HG03045 (cell line): ENCODE data around the gene EID1.
"Not testable (repeated sequence)": the region's sequence is repeated elsewhere in the genome, so short reads cannot be mapped to it uniquely, and the experiment has no call there.

Experiments used
- ATAC-seq: cut with Tn5 transposase; IDR thresholded peaks from one replicate; pipeline ENCODE4 v1.9.1; 2021; ENCODE audit warnings: mild to moderate bottlenecking, moderate library complexity; ENCODE audit not compliant: unreplicated experiment

The EID1 gene

DNA sequence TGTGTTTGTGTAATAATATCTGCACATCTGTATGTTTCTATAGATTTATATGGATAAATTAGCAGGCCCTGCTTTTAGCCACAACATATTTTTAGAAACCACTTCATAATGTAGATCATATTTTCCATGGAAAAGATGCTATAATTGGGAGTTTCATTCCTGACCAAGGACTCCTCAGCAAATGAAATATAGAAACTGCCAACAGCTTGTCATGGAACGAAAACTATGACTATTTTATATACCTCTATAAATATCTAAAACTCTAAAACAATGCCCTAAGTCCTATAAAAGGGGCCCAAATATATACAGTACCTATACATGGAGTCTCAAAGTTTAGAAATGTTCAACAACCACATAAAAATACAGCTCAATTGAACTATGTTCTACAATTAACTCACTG lies 27.9 kb downstream of the EID1 start:
- no peak for ATAC-seq

DNA sequence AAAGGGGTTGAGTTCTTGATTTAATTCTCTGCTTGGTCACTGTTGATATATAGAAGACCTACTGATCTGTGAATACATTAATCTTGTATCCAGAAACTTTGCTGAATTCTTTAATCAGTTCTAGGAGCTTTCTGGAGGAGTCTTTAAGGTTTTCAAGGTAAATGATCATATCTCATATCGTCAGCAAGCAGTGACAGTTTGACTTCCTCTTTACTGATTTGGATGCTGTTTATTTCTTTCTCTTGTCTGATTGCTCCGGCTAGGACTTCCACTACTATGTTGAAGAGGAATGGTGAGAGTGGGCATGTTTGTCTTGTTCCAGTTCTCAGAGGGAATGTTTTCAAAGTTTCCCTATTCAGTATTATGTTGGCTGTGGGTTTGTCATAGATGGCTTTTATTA lies 31.4 kb downstream of the EID1 start:
- ATAC-seq = not testable (repeated sequence)

DNA sequence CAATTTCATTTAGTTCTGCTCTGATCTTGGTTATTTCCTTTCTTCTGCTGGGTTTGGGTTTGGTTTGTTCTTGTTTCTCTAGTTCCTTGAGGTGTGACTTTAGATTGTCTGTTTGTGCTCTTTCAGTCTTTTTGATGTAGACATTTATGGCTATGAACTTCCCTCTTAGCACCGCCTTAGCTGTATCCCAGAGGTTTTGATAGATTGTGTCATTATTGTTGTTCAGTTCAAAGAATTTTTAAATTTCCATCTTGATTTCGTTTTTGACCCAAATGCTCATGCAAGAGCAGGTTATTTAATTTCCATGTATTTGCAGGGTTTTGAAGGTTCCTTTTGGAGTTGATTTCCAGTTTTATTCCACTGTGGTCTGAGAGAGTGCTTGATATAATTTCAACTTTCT lies 32.6 kb downstream of the EID1 start:
- not testable (repeated sequence) for ATAC-seq

DNA sequence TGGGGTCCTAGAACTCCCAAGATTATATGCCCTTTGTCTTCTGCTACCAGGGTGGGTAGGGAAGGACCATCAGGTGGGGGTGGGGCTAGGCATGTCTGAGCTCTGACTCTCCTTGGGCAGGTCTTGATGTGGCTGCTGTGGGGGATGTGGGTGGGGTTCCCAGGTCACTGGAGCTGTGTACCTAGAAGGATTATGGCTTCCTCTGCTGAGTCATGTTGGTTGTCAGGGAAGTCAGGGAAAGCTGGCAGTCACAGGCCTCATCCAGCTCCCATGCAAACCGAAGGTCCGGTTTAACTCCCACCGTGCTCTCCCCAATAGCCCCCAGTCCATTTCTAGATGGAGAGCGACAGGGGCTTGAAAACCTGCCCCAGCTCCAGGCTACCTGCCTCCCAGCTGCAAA lies 35.2 kb downstream of the EID1 start:
- no peak for ATAC-seq

DNA sequence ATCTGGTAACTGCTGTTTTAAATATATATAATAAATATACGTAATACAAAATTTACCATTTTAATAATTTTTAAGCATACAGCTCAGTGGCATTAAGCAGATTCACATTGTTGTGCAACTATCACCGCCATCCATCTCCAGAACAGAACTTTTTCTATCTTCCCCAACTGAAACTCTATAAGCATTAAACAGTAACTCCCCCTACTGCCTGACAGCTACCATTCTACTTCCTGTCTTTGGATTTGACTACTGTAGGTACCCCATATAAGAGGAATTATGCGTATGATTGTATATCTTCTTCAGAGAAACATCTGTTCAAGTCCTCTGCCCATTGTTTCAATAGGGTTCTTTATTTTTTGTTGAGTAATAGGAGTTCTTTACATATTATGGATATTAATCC lies 36.8 kb downstream of the EID1 start:
- ATAC-seq = no peak

DNA sequence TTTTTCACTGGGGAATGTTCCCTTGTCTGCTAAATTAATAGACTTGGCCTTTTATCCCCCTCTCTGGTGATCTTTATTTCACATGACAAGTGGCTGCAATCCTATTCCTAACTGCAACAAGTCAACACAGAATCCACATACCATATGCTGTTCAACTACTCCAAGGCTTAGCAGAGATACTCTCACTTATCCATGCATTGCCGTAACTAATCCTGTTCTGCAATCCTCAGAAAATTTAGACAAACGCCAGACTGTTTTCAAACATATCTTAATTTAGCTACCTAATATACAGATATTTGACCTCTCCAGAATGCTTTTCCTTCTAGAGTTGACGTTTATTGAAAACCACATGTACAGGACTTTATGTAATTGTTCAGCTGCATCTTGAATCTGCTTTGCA lies 37.9 kb downstream of the EID1 start:
- ATAC-seq = no peak

DNA sequence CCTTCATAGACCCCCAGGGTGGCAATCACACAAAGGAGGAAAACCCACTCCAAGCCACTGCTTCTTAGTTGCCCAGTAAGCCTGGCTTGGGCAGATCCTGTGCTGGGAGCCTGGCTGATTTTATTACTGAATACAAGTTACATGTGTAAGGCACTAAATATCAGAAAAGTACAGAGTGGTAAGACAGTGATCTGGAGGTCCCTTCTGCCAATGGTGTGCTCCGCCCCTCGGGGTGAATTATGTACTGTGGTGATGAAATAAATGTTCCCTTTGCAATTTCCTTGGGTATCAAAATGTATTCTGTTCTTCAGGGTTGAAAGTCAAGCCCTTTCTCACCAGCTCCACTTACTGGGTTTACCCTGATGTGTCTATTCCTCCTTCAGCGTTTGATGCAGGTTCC lies 38.8 kb downstream of the EID1 start:
- no peak for ATAC-seq

DNA sequence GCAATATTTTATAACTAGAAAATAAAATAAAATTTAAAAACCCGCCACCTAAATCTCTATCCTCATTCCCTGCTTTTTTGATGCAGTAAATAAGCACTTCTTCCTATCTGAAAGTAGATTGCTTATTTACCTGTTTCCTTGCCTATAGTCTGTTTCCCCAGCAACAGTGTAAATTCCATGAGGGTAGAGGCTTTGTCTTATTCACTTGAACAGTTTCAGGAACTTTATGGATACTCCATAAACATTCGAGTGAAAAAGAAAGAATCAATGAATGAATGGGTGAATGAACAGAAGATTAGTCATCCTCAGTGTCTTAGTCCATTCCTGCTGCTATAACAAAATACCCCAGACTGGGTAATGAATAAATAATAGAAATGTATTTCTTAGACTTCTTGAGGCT lies 44.1 kb downstream of the EID1 start:
- no peak for ATAC-seq

DNA sequence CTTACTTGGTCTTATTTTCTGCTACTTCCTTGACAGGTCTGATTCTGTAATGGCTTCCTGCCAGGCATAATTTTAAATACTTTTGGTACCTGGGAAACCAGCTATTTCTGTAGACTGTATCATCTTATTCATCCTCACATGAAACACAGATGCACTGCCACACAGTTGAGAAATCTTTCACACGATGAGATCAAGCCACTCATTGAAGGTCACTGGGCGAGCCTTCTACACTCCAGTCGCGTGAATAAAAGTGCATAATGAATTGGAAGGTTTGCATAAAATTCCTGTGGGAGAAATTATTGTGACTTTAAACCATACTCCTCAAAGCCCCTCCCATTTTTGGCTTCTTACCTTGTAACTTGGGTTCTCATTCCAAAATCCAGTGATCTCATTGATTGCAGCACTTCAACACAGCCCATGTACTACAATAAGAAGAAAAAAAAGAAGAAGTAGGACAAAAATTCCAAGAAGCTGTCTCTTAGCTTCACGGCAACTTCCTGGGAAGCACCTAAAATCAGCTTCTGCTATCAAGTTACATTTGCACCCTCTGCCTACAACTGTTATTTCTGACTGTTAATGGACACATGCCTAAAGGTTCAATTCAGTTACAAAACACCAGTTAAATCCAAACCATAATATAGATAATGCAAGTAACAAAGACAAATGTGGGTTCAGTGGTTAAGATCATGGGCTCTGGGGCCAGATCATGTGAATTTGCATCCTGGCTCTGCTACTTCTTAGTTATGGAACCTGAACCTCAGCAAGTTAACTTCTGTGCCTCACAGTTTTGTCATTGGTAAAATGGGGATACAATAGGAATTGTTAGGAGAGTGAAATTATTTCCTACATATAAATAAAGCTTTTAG lies 46.8 kb downstream of the EID1 start:
- no peak for ATAC-seq

DNA sequence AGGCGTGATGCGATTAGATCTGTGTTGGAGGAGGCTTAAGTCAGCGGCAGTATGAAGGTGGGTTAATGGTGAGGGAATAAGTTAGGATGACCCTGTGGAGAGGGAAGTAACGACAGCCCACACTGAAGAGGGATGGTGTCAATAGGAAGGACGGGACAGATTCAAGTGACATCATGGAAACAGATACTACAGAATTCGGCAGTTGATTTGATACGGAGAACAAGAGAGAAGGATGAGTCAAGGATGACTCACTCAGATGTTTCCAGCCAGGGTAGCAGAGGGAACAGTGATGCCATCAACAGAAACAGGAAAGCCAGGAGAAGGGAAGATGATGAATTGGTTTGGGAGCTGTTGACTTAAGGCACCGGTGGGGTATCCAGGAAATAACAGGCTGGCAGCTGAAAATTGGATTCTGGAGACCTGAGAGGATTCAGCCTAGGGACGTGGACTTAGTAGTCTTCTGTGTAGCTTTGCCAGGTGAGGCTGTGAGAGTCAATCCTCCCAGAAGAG lies 47.8 kb downstream of the EID1 start:
- ATAC-seq = no peak

DNA sequence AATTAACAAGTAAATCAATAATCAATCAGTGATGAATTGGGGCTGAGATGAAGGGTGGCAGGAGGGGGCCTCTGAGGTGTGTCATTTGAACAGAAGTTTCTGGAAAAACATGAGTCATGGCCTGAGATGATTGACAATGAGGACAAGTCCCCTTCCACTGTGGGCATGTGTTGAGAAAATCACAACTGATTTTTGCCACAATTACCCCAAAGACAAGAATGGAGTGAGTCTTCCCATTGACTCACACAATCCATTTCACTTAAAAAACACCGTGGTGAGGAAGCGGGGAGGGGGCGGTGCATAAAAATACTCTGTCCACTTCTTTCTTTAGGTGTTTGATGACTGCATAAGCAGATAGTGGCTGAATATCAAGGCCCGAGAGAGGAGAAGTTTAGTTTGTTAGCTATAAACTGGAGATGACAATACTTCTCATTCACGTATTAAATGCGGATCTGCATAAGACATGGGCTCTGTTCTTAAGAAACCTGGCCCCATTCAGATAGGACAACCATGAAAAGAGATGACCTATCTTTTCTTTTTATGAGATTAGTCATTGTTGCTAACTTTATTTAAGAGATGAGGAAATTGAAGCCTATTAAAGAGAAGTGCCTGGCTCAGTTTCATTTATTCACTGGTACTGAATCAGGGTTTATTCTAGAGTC lies 51.1 kb downstream of the EID1 start:
- no peak for ATAC-seq

DNA sequence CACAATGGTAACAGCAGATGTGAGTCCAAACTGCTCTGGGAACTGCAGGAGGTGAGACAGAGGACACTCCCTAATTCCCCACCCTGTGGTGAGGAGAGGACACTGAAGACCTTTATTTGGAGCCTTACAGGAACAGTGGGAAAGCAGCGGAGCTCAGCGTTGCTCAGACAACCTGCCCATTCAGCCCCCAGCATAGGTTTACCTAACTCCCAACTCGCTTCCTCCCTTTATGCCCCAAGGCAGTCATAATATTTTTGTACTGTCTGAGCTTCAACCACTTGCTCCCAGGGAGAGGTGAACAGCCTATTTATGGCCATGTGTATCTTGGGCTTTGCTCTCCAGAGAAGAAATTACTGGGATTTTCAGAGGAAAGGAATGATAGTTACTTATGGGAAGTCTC lies 51.7 kb downstream of the EID1 start:
- no peak for ATAC-seq
